Stomach smooth muscle (tissue), 2 donors: ENCODE results near the gene ANKRD30A.
"Not testable (repeated sequence)": the region's sequence is repeated elsewhere in the genome, so short reads cannot be mapped to it uniquely, and the experiment has no call there.

ENCODE experiments used
- H3K27ac ChIP-seq: one replicate; pipeline ENCODE4 v1.7.0; 2013; ENCODE audit warnings: mild to moderate bottlenecking, low read length, inconsistent platforms
- H3K27me3 ChIP-seq, 2 donors: one replicate each; pipeline ENCODE4 v1.7.0; 2013; ENCODE audit warnings: low read length in 2 of 2; ENCODE audit not compliant: insufficient read depth in 2 of 2, control insufficient read depth in 1 of 2
- H3K36me3 ChIP-seq, 2 donors: one replicate each; pipeline ENCODE4 v1.7.0; 2013; ENCODE audit warnings: low read length in 2 of 2; ENCODE audit not compliant: control insufficient read depth in 2 of 2, insufficient read depth in 2 of 2
- H3K4me1 ChIP-seq: one replicate; pipeline ENCODE4 v1.7.0; 2013; ENCODE audit warnings: low read length; ENCODE audit not compliant: control insufficient read depth, insufficient read depth
- H3K4me3 ChIP-seq, 2 donors: one replicate each; pipeline ENCODE4 v1.7.0; 2013; ENCODE audit warnings: low read length in 2 of 2
- H3K9ac ChIP-seq, 2 donors: one replicate each; pipeline ENCODE4 v1.7.0; 2013; ENCODE audit warnings: low read length in 2 of 2, mild to moderate bottlenecking in 1 of 2
- H3K9me3 ChIP-seq, 2 donors: one replicate each; pipeline ENCODE4 v1.7.0; 2013; ENCODE audit warnings: low read length in 2 of 2; ENCODE audit not compliant: control insufficient read depth in 2 of 2
- donor health status: healthy.
- donor health status: Pancreatic carcinoma.

ANKRD30A gene

GRCh38 chr10:37182719-37183118 is 57.3 kb downstream of the ANKRD30A start:
- H3K9ac ChIP-seq, H3K27ac ChIP-seq, H3K27me3 ChIP-seq, H3K36me3 ChIP-seq, H3K4me1 ChIP-seq, H3K4me3 ChIP-seq, H3K9me3 ChIP-seq: not testable (repeated sequence)

- Histone ChIP-seq H3K4me3 (no peak overlapping the region), H3K4me1 (no peaks in the 10 kb centered on the region), H3K27ac (no peak overlapping the region), H3K27me3 (no peaks in the 10 kb centered on the region), H3K9ac (no peak overlapping the region), H3K36me3 (no peaks in the 10 kb centered on the region), H3K9me3 (no peaks in the 10 kb centered on the region)
Measured at GRCh38 chr10:37206132-37206531, 80.7 kb downstream of the ANKRD30A start.

GRCh38 chr10:37220866-37221265 is 95.5 kb downstream of the ANKRD30A start:
- H3K4me1 ChIP-seq: no peaks in the 10 kb centered on the region
- no peak overlapping the region for H3K4me3 ChIP-seq
- no peaks in the 10 kb centered on the region for H3K9me3 ChIP-seq
- H3K27me3 ChIP-seq: no peaks in the 10 kb centered on the region
- H3K9ac ChIP-seq: no peak overlapping the region
- H3K36me3 ChIP-seq: no peaks in the 10 kb centered on the region
- H3K27ac ChIP-seq: no peak overlapping the region

GRCh38 chr10:37222046-37222445 is 96.6 kb downstream of the ANKRD30A start:
- H3K4me3 ChIP-seq: no peak overlapping the region
- no peaks in the 10 kb centered on the region for H3K4me1 ChIP-seq
- no peak overlapping the region for H3K27ac ChIP-seq
- no peaks in the 10 kb centered on the region for H3K27me3 ChIP-seq
- no peaks in the 10 kb centered on the region for H3K36me3 ChIP-seq
- H3K9me3 ChIP-seq: no peaks in the 10 kb centered on the region
- H3K9ac ChIP-seq: no peak overlapping the region

- H3K27ac ChIP-seq: no peak overlapping the region
- H3K36me3 ChIP-seq: no peaks in the 10 kb centered on the region
- H3K27me3 ChIP-seq: no peaks in the 10 kb centered on the region
- no peaks in the 10 kb centered on the region for H3K9me3 ChIP-seq
- no peak overlapping the region for H3K4me3 ChIP-seq
- no peak overlapping the region for H3K9ac ChIP-seq
- H3K4me1 ChIP-seq: no peaks in the 10 kb centered on the region
Measured at GRCh38 chr10:37225163-37225562, 99.8 kb downstream of the ANKRD30A start.

GRCh38 chr10:37226524-37226923 is 101.1 kb downstream of the ANKRD30A start:
- no peaks in the 10 kb centered on the region for H3K9me3 ChIP-seq
- no peak overlapping the region for H3K4me3 ChIP-seq
- no peak overlapping the region for H3K27ac ChIP-seq
- H3K36me3 ChIP-seq: no peaks in the 10 kb centered on the region
- no peaks in the 10 kb centered on the region for H3K4me1 ChIP-seq
- H3K27me3 ChIP-seq: no peaks in the 10 kb centered on the region
- H3K9ac ChIP-seq: no peak overlapping the region

- Histone ChIP-seq H3K27ac (no peak overlapping the region), H3K9me3 (peaks cover 0 to 3% of the 10 kb centered on the region in 2 donors), H3K4me3 (no peak overlapping the region), H3K4me1 (no peaks in the 10 kb centered on the region), H3K9ac (no peak overlapping the region), H3K27me3 (no peaks in the 10 kb centered on the region), H3K36me3 (no peaks in the 10 kb centered on the region)
Measured at GRCh38 chr10:37234692-37235091, 109.3 kb downstream of the ANKRD30A start.

GRCh38 chr10:37236093-37236492 is 110.7 kb downstream of the ANKRD30A start:
- H3K9me3 ChIP-seq: peaks cover 0 to 3% of the 10 kb centered on the region in 2 donors
- no peaks in the 10 kb centered on the region for H3K27me3 ChIP-seq
- H3K4me1 ChIP-seq: no peaks in the 10 kb centered on the region
- H3K36me3 ChIP-seq: no peaks in the 10 kb centered on the region
- H3K9ac ChIP-seq: no peak overlapping the region
- H3K27ac ChIP-seq: no peak overlapping the region
- no peak overlapping the region for H3K4me3 ChIP-seq

- H3K9ac ChIP-seq: no peak overlapping the region
- H3K27me3 ChIP-seq: no peaks in the 10 kb centered on the region
- no peaks in the 10 kb centered on the region for H3K4me1 ChIP-seq
- H3K36me3 ChIP-seq: no peaks in the 10 kb centered on the region
- peaks cover 0 to 3% of the 10 kb centered on the region in 2 donors for H3K9me3 ChIP-seq
- H3K27ac ChIP-seq: no peak overlapping the region
- H3K4me3 ChIP-seq: no peak overlapping the region
Measured at GRCh38 chr10:37240223-37240622, 114.8 kb downstream of the ANKRD30A start.

GRCh38 chr10:37246637-37247036 is 121.2 kb downstream of the ANKRD30A start:
- no peak overlapping the region for H3K27ac ChIP-seq
- no peaks in the 10 kb centered on the region for H3K36me3 ChIP-seq
- H3K9me3 ChIP-seq: no peaks in the 10 kb centered on the region
- H3K4me3 ChIP-seq: no peak overlapping the region
- no peak overlapping the region for H3K9ac ChIP-seq
- no peaks in the 10 kb centered on the region for H3K4me1 ChIP-seq
- no peaks in the 10 kb centered on the region for H3K27me3 ChIP-seq

- not testable (repeated sequence) for H3K27ac ChIP-seq, H3K36me3 ChIP-seq, H3K27me3 ChIP-seq, H3K4me1 ChIP-seq, H3K9me3 ChIP-seq, H3K4me3 ChIP-seq, H3K9ac ChIP-seq
Measured at GRCh38 chr10:37255837-37256236, 130.4 kb downstream of the ANKRD30A start.

GRCh38 chr10:37263304-37263703 is 137.9 kb downstream of the ANKRD30A start:
- no peak overlapping the region for H3K4me3 ChIP-seq
- H3K4me1 ChIP-seq: no peaks in the 10 kb centered on the region
- no peaks in the 10 kb centered on the region for H3K9me3 ChIP-seq
- no peak overlapping the region for H3K9ac ChIP-seq
- H3K27me3 ChIP-seq: no peaks in the 10 kb centered on the region
- no peak overlapping the region for H3K27ac ChIP-seq
- H3K36me3 ChIP-seq: no peaks in the 10 kb centered on the region
